GM18858 (cell line): ENCODE data around the gene RGMB.
"Not testable (repeated sequence)": the region's sequence is repeated elsewhere in the genome, so short reads cannot be mapped to it uniquely, and the experiment has no call there.

Experiments used
- ATAC-seq: cut with Tn5 transposase; IDR thresholded peaks from one replicate; pipeline ENCODE4 v1.9.1; 2021; ENCODE audit not compliant: unreplicated experiment

Gene RGMB

GRCh38 chr5:98773464-98774191, at the start of gene RGMB:
Gene RGMB (plus strand): TSS chr5:98773663. CDS start chr5:98774071, 408 bp downstream.
- ATAC-seq: peak; percentile 61

- ATAC-seq: no peak
These were observed 47.2 kb upstream of the RGMB start for GRCh38 chr5:98726258-98726657.

- no peak for ATAC-seq
These were observed 45.8 kb upstream of the RGMB start for GRCh38 chr5:98727686-98728085.

GRCh38 chr5:98734646-98735045, 38.8 kb upstream of the RGMB start:
- no peak for ATAC-seq

- ATAC-seq: no peak
These were observed 37.5 kb upstream of the RGMB start for GRCh38 chr5:98735806-98736507.

GRCh38 chr5:98736753-98737152, 36.7 kb upstream of the RGMB start:
- no peak for ATAC-seq

- not testable (repeated sequence) for ATAC-seq
These were observed 36.0 kb upstream of the RGMB start for GRCh38 chr5:98737441-98737840.

- not testable (repeated sequence) for ATAC-seq
These were observed 34.8 kb upstream of the RGMB start for GRCh38 chr5:98738481-98739149.

GRCh38 chr5:98741926-98742325, 31.5 kb upstream of the RGMB start:
- ATAC-seq: no peak

GRCh38 chr5:98742396-98743073, 30.9 kb upstream of the RGMB start:
- no peak for ATAC-seq

GRCh38 chr5:98748259-98748658, 25.2 kb upstream of the RGMB start:
- ATAC-seq: not testable (repeated sequence)

- no peak for ATAC-seq
These were observed 24.4 kb upstream of the RGMB start for GRCh38 chr5:98749046-98749445.

GRCh38 chr5:98750693-98751092, 22.8 kb upstream of the RGMB start:
- peak; percentile 81 for ATAC-seq

- not testable (repeated sequence) for ATAC-seq
These were observed 21.1 kb upstream of the RGMB start for GRCh38 chr5:98752331-98752730.

GRCh38 chr5:98752801-98753200, 20.7 kb upstream of the RGMB start:
- not testable (repeated sequence) for ATAC-seq

GRCh38 chr5:98753507-98753906, 20.0 kb upstream of the RGMB start:
- ATAC-seq: no peak

- no peak for ATAC-seq
These were observed 18.1 kb upstream of the RGMB start for GRCh38 chr5:98755406-98755805.

- no peak for ATAC-seq
These were observed 15.5 kb upstream of the RGMB start for GRCh38 chr5:98757978-98758377.

GRCh38 chr5:98763001-98763630, 10.3 kb upstream of the RGMB start:
- no peak for ATAC-seq

GRCh38 chr5:98765815-98766214, 7.6 kb upstream of the RGMB start:
- ATAC-seq: no peak

GRCh38 chr5:98767581-98767980, 5.9 kb upstream of the RGMB start:
- ATAC-seq: no peak
